Left ventricle myocardium superior (tissue), 1 donor: ENCODE results near the gene TTLL12. TPM values are rescaled to one million over a fixed set of nuclear protein-coding genes. Genes with fewer than 3 reads are reported as not detected.

Source experiments
- total RNA-seq: library from RNA; stranded (reverse); fragmentation: NEBNext Ultra II Directional; extraction: Animal tissue kit (Norgen Biotek cat#: 25700); gene quantifications from one replicate; pipeline ENCODE4 v1.2.1, GENCODE V29; 2021
- donor health status: DM: no; HTN: yes; CAD: no; lungs with severe emphysema.

Gene TTLL12
- total RNA-seq, 1 donor from 2014 or later = 12.3 TPM

Other genes starting within 250 kb of the TTLL12 start
- gene PACSIN2, start 172.0 kb downstream of the TTLL12 start, total RNA-seq = 63.8 TPM
- gene TTLL1, start 97.7 kb downstream of the TTLL12 start, total RNA-seq = 6.2 TPM
- not detected for gene BIK, start 76.4 kb downstream of the TTLL12 start, total RNA-seq
- gene MCAT, start 43.7 kb downstream of the TTLL12 start, total RNA-seq = 13.4 TPM
- gene TSPO, start 35.6 kb downstream of the TTLL12 start, total RNA-seq = 119 TPM
- 0.64 TPM for gene SCUBE1, start 156.2 kb upstream of the TTLL12 start, total RNA-seq
- not detected for gene MPPED1, start 224.9 kb upstream of the TTLL12 start, total RNA-seq